Liver (tissue), 9 donors: ENCODE measurements around the gene ELL. TPM values are rescaled to one million over a fixed set of nuclear protein-coding genes. Genes with fewer than 3 reads are reported as not detected.
A peak's percentile ranks its signal among the peaks of the same experiment; 100 is the strongest.

ENCODE experiments used
- DNase-seq: peaks from one replicate; pipeline ENCODE4 v3.0.0-alpha.2; 2017; ENCODE audit warnings: low spot score
- H3K27ac ChIP-seq, 2 donors: one replicate each; pipeline ENCODE4 v1.7.0; 2013; ENCODE audit warnings: inconsistent platforms in 2 of 2, low read length in 2 of 2, control low read depth in 1 of 2, low read depth in 1 of 2, mild to moderate bottlenecking in 1 of 2
- H3K27me3 ChIP-seq, 4 donors: one replicate each; pipeline versions ENCODE4 v1.6.1 to v1.7.0; 2013; ENCODE audit warnings: low read length in 3 of 4, inconsistent platforms in 1 of 4, mild to moderate bottlenecking in 1 of 4, moderate library complexity in 1 of 4; ENCODE audit not compliant: control insufficient read depth in 4 of 4, insufficient read depth in 4 of 4
- H3K36me3 ChIP-seq, 4 donors: one replicate each; pipeline versions ENCODE4 v1.6.1 to v1.7.0; 2013; ENCODE audit warnings: low read length in 3 of 4, mild to moderate bottlenecking in 3 of 4, low read depth in 1 of 4, moderate library complexity in 1 of 4; ENCODE audit not compliant: control insufficient read depth in 4 of 4, insufficient read depth in 3 of 4
- H3K4me1 ChIP-seq, 4 donors: one replicate each; pipeline versions ENCODE4 v1.6.1 to v1.7.0; 2013; ENCODE audit warnings: low read length in 3 of 4, mild to moderate bottlenecking in 3 of 4, moderate library complexity in 1 of 4; ENCODE audit not compliant: control insufficient read depth in 4 of 4, insufficient read depth in 4 of 4
- H3K4me3 ChIP-seq, 3 donors: one replicate each; pipeline versions ENCODE4 v1.6.1 to v1.7.0; 2013; ENCODE audit warnings: low read length in 3 of 3, control low read depth in 1 of 3, low read depth in 1 of 3, mild to moderate bottlenecking in 1 of 3
- H3K9ac ChIP-seq, 2 donors: one replicate each; pipeline ENCODE4 v1.7.0; 2013; ENCODE audit warnings: low read length in 2 of 2, mild to moderate bottlenecking in 2 of 2, moderate library complexity in 2 of 2, control low read depth in 1 of 2, low read depth in 1 of 2
- H3K9me3 ChIP-seq, 4 donors: one replicate each; pipeline versions ENCODE4 v1.6.1 to v1.7.0; 2013; ENCODE audit warnings: low read length in 3 of 4; ENCODE audit not compliant: control insufficient read depth in 4 of 4
- ATF3 ChIP-seq: IDR thresholded peaks from 2 replicates; pipeline ENCODE4 v1.6.1; 2016; ENCODE audit warnings: antibody characterized with exemption
- CTCF ChIP-seq: fragments of 150-350 bp; IDR thresholded peaks from 2 replicates; pipeline ENCODE4 v1.5.1; 2017; ENCODE audit warnings: improper control_type of control experiment, low read depth, low read length; ENCODE audit not compliant: missing input control
- EGR1 ChIP-seq, 2 donors: IDR thresholded peaks; 2 replicates each; pipeline ENCODE4 v1.6.1; 2016 to 2018; ENCODE audit warnings: antibody characterized with exemption in 2 of 2, low read depth in 2 of 2
- FOXA1 ChIP-seq: IDR thresholded peaks from 2 replicates; pipeline ENCODE4 v1.6.1; 2016; ENCODE audit warnings: antibody characterized with exemption
- FOXA2 ChIP-seq: IDR thresholded peaks from 2 replicates; pipeline ENCODE4 v1.6.1; 2016; ENCODE audit warnings: antibody characterized with exemption
- GABPA ChIP-seq, 2 donors: IDR thresholded peaks in 1 of 2; conservative IDR thresholded peaks in 1 of 2; 2 replicates each; pipeline ENCODE4 v1.6.1; 2016; ENCODE audit warnings: antibody characterized with exemption in 2 of 2, mild to moderate bottlenecking in 1 of 2, moderate library complexity in 1 of 2
- HNF4A ChIP-seq, 2 donors: conservative IDR thresholded peaks; 2 replicates each; pipeline ENCODE4 v1.6.1; 2016; ENCODE audit warnings: antibody characterized with exemption in 2 of 2, mild to moderate bottlenecking in 2 of 2
- HNF4G ChIP-seq: IDR thresholded peaks from 2 replicates; pipeline ENCODE4 v1.6.1; 2016; ENCODE audit warnings: antibody characterized with exemption
- JUND ChIP-seq, 2 donors: IDR thresholded peaks; 2 replicates each; pipeline ENCODE4 v1.6.1; 2016; ENCODE audit warnings: antibody characterized with exemption in 2 of 2
- MAX ChIP-seq: IDR thresholded peaks from 2 replicates; pipeline ENCODE4 v1.6.1; 2016; ENCODE audit warnings: antibody characterized with exemption
- NR2F2 ChIP-seq: IDR thresholded peaks from 2 replicates; pipeline ENCODE4 v1.6.1; 2016; ENCODE audit warnings: antibody characterized with exemption
- RAD21 ChIP-seq, 2 donors: IDR thresholded peaks; 2 replicates each; pipeline ENCODE4 v1.6.1; 2016; ENCODE audit warnings: antibody characterized with exemption in 2 of 2, mild to moderate bottlenecking in 2 of 2
- REST ChIP-seq: IDR thresholded peaks from 2 replicates; pipeline ENCODE4 v1.6.1; 2016; ENCODE audit warnings: antibody characterized with exemption, mild to moderate bottlenecking
- RXRA ChIP-seq, 2 donors: IDR thresholded peaks; 2 replicates each; pipeline ENCODE4 v1.6.1; 2017 to 2018; ENCODE audit warnings: antibody characterized with exemption in 2 of 2, mild to moderate bottlenecking in 1 of 2
- SP1 ChIP-seq: IDR thresholded peaks from 2 replicates; pipeline ENCODE4 v1.6.1; 2018; ENCODE audit warnings: antibody characterized with exemption, mild to moderate bottlenecking
- TAF1 ChIP-seq: conservative IDR thresholded peaks from 2 replicates; pipeline ENCODE4 v1.6.1; 2016; ENCODE audit warnings: antibody characterized with exemption, mild to moderate bottlenecking
- YY1 ChIP-seq: IDR thresholded peaks from 2 replicates; pipeline ENCODE4 v1.6.1; 2016; ENCODE audit warnings: antibody characterized with exemption, mild to moderate bottlenecking
- ZBTB33 ChIP-seq: IDR thresholded peaks from 2 replicates; pipeline ENCODE4 v1.6.1; 2016; ENCODE audit warnings: antibody characterized with exemption
- WGBS: extraction: QIAGEN DNeasy Blood & Tissue Kit; methylation state at CpG from one replicate; pipeline ENCODE4 v1.1.7; 2013; 5-methylcytosine and 5-hydroxymethylcytosine counted together
- polyA plus RNA-seq, 2 donors: library from polyadenylated mRNA; stranded (reverse) in 1 of 2; unstranded in 1 of 2; fragments of 200-250 nt in 1 of 2; fragments of >200 nt in 1 of 2; fragmentation: Nextera tagmentation in 1 of 2; extraction: Ambion mirVana in 1 of 2; gene quantifications; one replicate each; pipeline versions ENCODE4 v1.2.1 to v1.2.3, GENCODE V29; 2013 to 2015
- total RNA-seq, 2 donors: library from RNA; depleted of rRNA; stranded (reverse); fragments of >200 nt; gene quantifications; one replicate each; pipeline ENCODE4 v1.2.3, GENCODE V29; 2014
- donor health status: healthy.
- donor health status: healthy.
- donor health status: healthy.
- donor health status: healthy.
- donor health status: healthy.

ELL gene
- total and polyA plus RNA-seq, 4 donors: 4.5 to 10.5 (median 6.6) TPM

GRCh38 chr19:18508585-18508984 lies 13.3 kb downstream of the ELL start (continued):
- TF ChIP-seq TAF1: no peak
- no peak for TF ChIP-seq ATF3

- Histone ChIP-seq H3K36me3 (no peaks in the 10 kb centered on the region), H3K4me3 (no peak overlapping the region), H3K9ac (no peak overlapping the region), H3K4me1 (peaks cover 45 to 76% (median 67%) of the 10 kb centered on the region in 4 donors), H3K27me3 (no peaks in the 10 kb centered on the region), H3K9me3 (no peaks in the 10 kb centered on the region), H3K27ac (peak overlapping the region; percentile 67 to 88)
- DNase-seq: no peak
- WGBS: 57% methylated on average over 11 of the region's 11 CpGs
- TF ChIP-seq RXRA (IDR thresholded peaks at IDR 0.05) (peak; percentile 89), RAD21 (IDR thresholded peaks at IDR 0.05) (peak; percentile 64 to 66), GABPA (IDR thresholded peaks at IDR 0.05 in 1 of 2, conservative IDR thresholded peaks at IDR 0.05 in 1 of 2) (no peak), HNF4G (no peak), MAX (peak; percentile 57), EGR1 (IDR thresholded peaks at IDR 0.05; ENCODE audit: low read depth in 2 of 2) (no peak), JUND (IDR thresholded peaks at IDR 0.05) (peak; percentile 15 to 41), YY1 (peak; percentile 32), CTCF (peak; percentile 34), SP1 (peak; percentile 70), TAF1 (no peak), FOXA1 (no peak), ZBTB33 (no peak), ATF3 (no peak), NR2F2 (peak; percentile 82), FOXA2 (no peak), REST (no peak), HNF4A (conservative IDR thresholded peaks at IDR 0.05) (peak; percentile 27 to 66)
These were observed 14.0 kb downstream of the ELL start for GRCh38 chr19:18507727-18508440.
